Measurements from ENCODE around the gene BACE1-AS.
"Not testable (repeated sequence)": the region's sequence is repeated elsewhere in the genome, so short reads cannot be mapped to it uniquely, and the experiment has no call there.

Gene BACE1-AS

DNA sequence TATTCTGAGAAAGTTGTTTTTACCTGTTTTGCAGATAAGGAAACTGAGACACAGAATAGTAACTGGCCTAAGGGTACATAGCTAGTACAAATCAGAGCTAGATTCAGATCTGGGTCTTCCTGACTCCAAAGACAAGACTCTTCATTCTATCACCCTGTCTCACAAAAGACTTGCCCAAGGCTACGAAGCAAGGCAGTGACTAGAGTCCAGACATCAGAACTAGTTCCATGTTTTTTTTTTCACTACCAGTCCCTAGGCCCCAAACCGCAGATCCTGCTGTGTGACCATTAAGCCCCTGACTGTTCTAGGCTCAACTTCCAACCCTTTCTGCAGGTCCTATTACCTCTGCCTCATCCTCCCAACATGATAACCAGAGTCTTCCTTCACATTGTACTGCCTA is 1.5 kb downstream of the BACE1-AS start:
- DNase-seq: no peak

DNA sequence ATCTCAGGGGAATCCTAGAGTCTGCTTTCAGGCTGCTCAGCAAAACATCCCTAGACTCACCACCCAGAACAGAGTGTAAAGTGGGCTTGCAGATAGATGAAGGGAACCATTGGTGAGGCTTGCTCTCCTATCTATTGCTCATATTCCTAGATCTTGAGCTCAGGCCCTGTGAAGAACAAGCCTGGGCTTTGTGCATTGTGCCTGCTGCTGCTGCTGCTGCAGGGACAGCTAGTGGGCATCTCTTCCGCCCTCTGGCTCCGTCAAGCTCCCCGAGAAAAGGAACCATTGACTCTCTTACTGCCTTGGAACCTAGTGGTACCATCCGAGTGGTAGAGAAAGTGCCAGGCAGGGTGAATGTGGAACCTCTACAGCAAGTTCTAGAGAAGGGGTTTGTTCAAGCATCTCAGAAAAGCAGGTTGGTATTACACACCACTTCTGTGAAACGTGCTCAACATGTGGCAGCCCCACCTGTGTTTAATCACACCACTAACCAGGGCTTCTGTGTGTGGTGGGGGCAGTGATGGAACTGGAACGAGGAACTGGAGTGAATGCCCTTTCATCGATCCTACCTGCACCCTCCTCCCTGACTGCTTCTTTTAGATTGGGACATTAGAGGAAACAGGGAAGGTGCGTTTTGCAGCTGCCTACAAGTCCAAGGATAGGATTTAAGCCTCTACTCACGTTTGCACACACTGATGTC is 4.4 kb downstream of the BACE1-AS start:
- no peak for DNase-seq

DNA sequence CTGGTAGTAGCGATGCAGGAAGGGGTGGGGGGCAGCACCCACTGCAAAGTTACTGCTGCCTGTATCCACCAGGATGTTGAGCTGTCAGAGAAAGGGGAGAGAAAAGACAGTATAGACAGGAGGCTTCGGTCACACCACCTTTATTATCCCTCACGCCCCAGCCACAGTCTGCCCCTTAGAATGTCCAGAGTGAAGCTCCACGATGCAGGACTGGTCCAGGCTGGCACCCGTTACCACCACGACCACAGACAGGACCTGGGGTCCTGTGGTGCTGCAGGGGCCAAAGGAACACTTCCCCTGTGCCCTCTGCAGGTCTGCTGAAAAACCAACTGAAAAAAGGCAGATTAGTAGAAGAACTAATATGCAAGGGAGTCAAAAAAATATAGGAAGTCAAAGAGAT is 5.7 kb downstream of the BACE1-AS start:
- no peak for DNase-seq

DNA sequence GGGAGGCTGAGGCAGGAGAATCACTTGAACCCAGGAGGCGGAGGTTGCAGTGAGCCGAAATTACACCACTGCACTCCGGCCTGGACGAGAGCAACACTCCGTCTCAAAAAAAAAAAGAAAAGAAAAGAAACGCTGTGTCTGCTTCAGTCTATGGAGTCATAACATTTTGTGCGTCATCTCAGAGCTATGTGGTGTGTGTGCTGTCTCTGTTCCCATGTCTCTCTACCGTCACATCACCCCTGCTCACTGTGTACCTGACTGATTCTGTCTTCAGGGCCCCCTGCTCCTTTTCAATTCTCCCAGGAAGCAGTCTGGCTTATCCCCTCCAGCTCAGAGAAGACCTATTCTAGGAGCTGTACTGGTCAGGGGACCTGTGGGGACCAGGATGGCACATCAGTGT is 7.0 kb downstream of the BACE1-AS start:
- DNase-seq: no peak

DNA sequence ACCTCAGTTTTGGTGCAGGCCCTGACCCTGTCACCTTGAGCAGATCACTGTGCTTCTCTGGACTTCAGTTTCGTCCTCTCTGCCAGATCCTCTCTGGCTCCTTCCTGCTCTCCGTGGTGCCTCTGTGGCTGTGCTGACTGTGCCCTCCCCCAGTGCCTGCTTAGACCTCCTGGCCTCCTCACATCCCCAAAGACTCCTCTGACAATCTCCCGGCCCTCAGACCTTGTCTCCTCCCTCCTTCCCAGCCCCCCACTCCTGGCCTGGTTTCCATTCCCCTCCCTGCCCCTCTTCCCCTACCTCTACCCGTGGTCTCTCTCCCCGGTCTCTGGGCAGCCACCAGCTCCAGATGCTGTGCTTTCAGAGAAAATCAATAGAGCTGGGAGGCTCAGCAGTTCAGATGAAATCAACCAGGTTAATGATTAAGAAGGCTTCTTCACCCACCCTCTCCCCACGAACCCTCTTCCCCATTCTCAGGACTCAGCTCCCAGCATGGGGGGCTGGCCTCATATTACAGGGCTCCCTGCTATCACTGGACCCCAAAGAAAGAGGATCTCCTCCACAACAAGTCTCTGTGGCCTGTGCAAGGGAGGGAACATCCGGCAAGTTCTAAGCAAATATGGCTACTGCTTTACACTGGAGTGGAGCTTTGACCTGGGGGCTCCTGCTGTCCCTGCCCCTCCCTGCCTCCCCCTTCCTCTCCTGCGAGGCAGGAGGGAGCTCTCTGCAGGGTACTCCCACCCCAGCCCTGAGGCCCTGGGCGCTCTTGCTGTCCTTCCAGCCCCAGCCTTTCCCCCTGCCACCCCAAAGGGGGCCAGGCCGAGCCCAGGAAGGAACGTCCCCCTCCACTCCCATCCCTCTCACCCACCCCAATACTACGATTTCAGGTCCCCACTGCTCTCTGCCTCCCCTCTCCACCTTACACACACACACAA is 8.5 kb downstream of the BACE1-AS start:
- DNase-seq: no peak

DNA sequence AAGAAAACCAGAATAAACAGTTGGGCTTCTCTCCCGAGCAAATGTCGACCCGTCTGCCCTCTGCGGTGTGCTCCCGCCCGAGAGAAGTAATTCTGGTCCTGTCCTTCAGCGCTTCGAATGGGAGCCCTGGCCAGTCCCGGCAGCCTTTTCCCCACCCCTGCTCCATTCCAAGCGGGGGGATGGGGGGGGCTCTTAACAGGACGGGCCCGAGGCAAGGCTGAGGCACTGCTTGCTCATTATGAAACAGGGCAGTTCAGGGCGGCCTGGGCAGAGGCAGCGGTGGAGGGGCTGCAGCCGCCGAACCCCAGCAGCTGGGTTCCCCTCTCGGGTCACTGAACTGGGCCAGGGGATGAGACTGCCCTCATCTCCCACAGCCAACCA is 9.1 kb downstream of the BACE1-AS start:
- no peak for DNase-seq

DNA sequence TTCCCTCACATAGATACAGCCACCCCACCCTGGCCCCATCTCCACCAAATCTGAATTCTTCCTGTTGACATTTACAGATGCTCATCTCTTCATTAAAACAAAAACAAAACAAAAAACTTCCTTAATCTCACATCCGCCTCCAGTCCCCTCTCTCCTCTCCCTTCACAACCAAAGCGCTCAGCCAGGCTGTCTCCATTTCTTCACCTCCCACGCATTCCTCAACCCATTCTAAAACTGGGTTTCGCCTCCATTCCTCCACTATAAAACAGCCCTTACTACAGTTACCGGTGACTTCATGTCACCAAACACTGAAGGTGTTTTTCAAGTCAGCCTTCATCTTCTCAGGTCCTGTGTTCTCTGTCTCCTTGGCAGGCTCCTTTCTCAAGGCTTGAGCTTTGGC is 9.6 kb downstream of the BACE1-AS start:
- no peak for DNase-seq

DNA sequence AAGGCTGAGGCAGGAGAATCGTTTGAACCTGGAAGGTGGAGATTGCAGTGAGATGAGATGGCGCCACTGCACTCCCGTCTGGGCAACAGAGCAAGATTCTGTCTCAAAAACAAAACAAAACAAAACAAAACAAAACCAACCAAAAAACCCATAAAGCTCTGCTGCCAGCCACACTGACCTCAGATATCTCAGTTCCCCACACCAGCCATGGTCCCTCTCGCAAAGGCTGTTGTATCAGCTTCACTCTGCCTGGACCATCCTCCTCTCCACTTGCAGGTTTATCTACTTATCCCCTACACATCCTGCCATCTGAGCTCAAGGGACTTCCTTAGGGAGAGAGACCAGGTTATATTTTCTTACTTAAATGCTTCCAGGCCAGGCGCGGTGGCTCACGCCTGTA is 11.1 kb downstream of the BACE1-AS start:
- DNase-seq: no peak

DNA sequence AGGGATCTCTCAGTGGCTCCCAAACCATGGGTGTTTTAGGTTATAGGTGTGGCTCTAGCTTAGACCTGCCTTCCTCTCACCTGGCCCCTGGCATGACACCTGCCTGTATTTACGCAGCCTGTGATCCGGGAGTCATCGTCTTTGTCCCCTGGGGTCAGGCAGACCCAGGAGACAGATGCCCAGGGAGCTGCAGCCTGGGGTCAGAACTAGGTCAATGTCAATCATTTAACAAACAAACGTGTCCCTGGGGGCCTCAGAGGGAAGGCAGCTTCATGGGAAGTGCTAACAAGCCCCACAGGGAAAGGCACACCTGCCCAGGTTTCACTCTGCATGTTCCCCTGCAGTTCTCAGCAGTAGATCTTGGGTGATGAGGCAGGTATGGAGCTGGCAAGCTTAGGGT is 12.0 kb downstream of the BACE1-AS start:
- no peak for DNase-seq

DNA sequence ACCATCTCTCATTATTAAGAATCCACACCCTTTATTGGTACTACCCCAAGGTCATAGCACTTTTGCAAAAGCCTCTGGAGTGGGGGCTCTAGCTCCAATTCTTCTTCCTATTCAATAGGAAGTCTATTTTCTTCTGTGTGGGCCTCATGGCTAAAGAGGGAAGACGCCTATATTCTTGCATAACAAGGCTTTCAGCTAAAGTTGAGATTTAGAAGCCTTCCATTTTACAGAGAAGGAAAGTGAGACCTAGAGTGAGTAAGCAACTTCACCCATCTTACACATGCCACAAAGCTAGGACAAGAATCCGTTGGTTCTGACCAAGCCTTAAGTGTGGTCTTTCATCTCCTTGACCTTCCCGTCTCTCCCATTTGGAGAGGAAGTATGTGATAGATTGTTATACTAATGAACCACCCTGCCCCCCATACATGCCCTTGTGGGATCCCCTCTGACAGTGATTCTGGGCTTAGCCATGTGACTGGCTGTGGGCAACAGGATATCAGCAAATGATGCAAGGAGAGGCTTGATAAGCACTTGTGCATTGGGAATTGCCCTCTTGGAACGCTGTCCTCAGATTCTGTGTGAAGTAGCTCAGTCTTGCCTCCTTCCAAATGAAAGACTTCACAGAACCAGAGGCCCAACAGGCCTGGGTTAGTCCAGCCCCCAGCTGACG is 12.6 kb downstream of the BACE1-AS start:
- no peak for DNase-seq

DNA sequence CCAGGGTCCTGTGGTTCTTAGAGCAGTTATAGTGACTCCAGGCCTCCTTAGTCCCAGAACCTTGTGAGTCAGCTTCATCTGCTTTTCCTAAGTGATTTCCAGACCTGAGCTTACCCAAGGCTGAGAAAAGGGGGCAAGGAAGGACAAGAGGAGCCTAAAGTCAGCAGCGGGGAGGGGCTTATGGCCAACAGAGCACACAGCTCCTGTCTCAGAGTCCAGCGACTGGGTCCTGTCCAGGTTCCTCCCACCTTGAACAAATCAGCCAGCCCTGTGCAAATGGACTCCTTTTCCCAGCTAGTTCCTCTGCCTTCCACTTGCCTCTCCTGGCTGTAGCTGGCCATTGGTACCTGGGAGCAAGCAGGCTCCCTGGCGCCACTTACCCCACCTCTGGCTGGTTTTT is 14.0 kb downstream of the BACE1-AS start:
- DNase-seq: no peak

DNA sequence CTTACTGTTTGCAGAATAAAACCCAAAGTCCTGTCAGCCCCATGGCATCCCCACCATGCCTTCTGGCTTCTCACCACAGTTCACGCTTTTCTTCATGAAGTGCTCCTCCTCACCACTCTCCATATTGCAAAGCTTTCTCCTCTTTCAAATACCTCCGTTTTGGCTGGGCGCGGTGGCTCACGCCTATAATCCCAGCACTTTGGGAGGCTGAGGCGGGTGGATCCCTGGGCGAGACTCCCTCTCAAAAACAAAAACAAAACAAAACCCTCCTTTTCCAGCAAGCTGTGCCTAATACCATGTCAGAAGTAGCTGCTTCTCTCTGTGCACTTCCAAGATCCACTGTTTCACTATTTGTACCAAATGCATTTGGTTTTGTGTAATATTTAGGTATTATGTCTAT is 18.2 kb downstream of the BACE1-AS start:
- DNase-seq: no peak

DNA sequence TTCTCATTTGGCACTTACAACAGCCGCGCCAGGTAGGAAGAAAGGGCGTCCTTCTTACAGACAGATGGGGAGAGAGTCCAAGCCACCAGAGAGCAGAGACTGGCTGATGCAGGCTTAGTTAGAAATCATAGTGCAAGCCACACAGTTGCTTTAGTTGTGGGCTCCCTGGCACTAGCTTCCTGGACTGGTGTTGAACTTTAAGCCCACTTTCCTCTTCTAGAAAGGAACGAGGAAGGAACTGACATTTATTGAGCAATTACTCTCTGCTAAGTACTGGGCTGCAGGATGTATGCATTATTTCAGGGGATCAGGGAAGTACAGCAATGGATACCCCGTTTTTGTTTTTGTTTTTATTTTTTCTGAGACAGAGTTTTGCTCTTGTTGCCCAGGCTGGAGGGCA is 21.9 kb downstream of the BACE1-AS start:
- peak; percentile 47 for DNase-seq

DNA sequence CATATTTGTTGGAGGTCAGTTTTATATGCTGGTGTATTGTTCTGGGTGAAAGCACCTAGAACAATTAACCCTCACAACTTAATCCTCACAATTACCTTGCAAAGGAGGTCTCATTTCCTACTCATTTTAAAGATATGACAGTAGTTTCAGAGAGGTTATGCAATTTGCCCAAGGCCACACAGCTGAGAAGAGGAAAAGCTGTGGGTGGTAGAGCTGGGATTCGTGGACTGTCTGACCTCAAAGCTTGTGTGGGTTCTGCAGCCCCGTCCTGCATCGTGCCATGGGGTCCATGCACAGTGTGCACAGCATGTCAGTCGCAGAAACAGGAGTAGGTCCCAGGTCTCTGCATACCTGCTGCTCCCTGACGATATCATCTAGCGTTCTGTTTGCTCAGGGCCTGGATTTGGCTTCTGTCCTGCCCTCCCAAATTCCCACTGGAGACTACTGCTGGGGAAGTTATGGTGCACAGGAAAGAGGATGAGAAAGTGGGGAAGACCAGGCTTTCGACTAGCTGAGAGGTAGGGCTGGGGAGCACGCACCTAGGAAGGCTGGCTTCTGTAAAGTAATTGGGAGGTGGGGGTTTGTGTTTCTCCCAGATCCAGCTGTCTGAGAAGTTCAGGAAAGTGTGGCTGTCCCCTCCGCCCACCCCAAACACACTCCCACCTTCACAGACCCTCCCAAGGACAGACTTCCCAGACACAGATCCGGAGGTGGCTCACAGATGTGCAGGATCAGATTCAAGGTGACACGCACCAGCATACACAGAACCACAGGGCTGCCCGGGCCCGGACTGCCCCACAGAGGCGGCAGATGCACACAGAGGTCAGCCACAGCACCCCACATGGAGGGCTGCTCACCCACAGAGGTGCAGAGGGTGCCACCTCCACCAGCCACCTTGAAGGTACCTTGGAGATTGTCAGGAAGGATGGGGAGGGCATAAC is 23.0 kb downstream of the BACE1-AS start:
- no peak for DNase-seq

DNA sequence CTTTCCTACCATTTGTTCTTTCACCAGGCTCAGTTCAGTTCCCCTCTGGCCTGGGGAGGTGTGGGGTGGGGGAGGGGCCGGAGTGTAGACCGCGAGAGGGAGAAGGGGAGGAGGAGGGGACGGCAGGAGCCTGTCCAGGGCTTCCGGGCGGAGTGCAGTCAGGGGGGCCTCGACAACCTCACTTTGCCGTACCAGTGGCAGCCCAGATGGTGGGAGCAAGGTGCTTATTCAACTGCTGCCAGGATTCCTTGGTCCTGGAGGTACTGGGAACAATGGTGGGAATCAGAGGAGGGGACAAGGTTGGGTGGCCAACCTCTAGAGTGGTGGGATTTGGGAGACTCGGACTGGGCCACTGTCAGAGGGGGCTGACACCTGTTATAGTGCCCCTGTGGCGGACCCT is 23.7 kb downstream of the BACE1-AS start:
- no peak for DNase-seq

DNA sequence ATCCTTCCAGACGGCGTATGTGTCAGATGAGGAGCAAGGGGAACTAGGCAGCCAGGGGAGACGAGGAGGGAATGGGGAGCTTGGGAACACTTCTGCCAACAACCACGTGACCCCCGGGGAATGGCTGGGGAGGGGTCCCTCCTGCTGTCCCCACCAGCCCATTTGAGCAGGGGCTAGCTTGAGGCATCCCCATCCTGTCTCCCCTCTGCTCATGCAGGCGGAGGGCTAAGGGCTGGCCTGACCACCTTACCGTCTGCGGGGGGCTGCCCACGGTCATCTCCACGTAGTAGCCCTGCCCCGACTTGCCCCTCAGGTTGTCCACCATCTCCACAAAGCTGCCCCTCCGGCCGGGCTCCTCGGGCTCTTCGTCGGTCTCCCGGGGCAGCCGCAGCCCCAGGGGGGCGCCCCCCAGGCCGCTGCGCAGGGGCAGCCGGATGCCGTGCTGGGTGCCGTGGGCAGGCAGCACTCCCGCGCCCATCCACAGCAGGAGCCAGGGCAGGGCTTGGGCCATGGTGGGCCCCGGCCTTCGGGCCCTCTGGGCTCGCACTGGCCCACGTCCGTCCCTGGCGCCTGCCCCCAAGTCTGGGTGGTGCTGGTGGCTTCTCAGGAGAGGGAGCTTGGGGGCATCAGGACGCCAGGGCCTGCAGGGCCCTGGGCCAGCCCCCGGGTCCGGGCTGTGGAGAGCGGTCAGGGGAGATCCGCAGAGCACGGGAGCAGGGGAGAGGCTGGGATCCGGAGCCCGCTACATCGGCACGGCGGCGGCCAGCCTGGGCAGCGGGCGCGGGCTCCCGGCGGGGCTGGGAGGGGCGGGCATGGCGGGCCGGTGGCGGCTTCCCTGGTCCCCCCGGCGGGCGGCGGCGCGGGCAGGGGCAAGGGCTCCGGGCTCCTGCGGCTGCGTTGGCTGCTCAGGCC is 24.4 kb downstream of the BACE1-AS start:
- no peak for DNase-seq

DNA sequence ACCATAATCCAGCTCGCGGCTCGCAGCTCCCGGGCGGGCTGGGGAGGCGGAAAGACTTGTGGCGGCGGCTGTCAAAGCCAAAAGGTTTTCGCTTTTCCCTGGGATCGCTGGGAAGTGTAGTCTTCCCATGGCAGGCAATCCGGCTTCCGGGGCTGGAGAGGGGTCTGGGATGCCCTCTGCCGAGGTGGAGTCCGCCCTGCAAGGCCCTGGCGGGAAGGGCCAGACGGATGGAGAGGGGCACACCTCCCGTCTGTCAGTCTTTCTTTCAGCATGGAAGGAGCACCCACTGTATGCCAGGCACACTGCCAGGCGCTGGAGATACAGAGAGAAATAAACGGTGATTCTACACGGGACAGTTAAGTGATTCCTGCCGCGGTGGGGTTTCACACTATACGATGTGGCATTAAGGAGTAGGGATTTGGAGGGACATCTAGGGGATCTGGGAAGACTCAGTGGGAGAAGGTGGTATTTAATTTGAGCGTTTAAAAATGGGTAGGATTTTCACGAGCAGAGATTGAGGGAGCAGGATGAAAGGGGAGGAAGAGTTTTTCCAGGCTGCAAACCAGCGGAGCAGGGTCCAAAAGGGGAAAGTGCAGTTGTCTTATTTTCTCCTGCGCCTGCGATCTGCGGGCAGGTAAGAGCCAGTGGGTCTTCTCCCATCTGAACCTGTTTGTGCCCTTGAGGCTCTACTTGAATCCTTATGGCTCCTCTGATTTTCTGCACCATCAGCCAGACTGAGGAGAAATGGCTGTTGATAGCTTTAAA is 25.2 kb downstream of the BACE1-AS start, which contains the start of gene BACE1:
Gene BACE1, minus strand, starts transcription at position 60 of the 765 bp plus-strand sequence. CDS start 461 bp downstream, outside the sequence.
- DNase-seq: no peak

DNA sequence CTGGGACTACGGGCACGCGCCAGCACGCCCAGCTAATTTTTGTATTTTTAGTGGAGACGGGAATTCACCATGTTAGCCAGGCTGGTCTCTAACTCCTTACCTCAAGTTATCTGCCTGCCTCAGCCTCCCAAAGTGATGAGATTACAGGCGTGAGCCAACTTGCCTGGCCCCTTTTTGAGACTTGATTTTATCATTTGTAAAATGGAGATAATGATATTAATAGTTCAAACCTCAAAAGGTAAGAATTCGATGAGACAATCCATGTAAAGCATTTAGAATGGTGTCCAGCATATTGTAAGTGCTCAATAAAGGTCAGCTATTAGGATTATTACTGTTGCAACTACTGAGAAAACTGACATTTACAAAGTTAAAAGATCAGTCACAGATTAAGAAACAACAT is 27.6 kb downstream of the BACE1-AS start:
- DNase-seq: no peak

DNA sequence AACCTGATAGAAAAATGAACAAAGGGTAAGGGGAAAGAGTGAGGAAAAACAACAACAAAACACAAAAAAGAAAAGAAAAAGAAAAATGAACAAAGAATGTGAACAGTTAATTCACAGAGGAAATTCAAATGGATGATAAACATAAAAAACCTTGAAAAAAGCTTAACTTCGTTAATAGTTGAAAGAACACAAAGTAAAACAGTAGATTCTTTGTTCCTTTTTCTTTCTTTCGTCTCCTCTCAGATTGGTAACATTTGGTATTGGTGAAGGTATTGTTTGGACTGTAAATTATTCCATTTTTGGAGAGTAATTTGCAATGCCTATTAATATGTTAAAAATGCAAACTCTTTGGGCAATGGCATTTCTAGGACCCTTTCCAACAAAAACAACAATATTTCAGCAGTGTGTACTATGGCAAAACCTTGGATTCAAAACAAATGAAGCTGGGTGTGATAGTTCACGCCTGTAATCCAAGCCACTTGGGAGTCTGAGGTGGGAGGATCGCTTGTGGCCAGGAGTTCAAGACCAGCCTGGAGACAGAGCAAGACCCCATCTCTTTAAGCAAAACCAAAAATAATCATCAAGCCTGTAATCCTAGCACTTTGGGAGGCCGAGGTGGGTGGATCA is 28.2 kb downstream of the BACE1-AS start:
- no peak for DNase-seq

DNA sequence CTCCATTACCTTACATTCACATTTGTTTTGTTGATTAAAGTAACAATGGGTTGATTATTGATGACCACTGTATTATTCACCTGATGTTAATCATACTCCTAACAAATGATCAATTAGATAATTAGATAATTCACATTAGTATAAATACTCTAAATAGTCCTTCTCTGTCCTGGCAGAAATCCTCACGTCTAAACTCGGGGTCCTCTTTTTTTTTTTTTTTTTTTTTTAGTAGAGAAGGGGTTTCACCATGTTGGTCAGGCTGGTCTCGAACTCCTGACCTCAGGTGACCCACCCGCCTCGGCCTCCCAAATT is 36.1 kb downstream of the BACE1-AS start:
- DNase-seq: not testable (repeated sequence)
